GM18511 (cell line): Measurements from ENCODE around the gene AKTIP.
"Not testable (repeated sequence)": the region's sequence is repeated elsewhere in the genome, so short reads cannot be mapped to it uniquely, and the experiment has no call there.

ENCODE experiments used
- ATAC-seq: cut with Tn5 transposase; IDR thresholded peaks from one replicate; pipeline ENCODE4 v1.9.1; 2021; ENCODE audit warnings: mild to moderate bottlenecking, moderate library complexity; ENCODE audit not compliant: unreplicated experiment

AKTIP gene

GRCh38 chr16:53515811-53516210 lies 12.8 kb upstream of the AKTIP start:
- no peak for ATAC-seq

DNA sequence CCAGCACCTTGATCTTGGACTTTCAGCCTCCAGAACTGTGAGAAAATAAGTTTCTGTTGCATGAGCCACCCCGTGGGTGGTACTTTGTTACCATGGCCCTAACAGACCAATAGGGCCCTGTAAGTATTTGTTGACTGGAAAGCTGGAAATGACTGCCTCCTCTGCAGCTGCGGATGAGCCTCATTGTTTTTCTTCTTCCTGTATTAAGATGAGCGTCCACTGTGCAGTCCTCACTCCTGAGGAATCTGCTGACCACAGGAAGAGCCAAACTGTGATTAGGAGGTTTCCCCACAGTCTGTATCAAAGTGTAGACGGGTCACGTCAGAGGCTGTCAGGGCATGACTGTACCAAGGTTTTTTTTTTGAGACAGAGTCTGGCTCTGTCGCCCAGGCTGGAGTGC lies 12.2 kb upstream of the AKTIP start:
- ATAC-seq: no peak

- not testable (repeated sequence) for ATAC-seq
These were observed 9.8 kb upstream of the AKTIP start for GRCh38 chr16:53512795-53513194.

- no peak for ATAC-seq
These were observed 8.6 kb upstream of the AKTIP start for GRCh38 chr16:53511403-53512280.

DNA sequence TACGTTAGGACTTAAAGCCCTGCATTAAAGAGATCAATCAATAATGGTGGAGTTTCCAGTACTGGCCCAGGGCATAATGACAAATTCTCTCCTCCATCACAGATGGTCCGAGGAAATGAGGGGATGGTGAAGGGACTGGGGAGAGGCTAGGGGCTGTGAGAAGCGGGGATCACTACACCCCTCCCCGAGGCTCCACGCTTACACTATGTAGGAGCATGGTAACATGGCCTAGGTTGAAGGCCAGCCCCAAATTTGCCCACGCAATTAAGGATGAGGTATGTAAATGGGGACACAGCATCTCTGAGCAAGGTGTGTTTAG lies 8.0 kb upstream of the AKTIP start:
- ATAC-seq: no peak

DNA sequence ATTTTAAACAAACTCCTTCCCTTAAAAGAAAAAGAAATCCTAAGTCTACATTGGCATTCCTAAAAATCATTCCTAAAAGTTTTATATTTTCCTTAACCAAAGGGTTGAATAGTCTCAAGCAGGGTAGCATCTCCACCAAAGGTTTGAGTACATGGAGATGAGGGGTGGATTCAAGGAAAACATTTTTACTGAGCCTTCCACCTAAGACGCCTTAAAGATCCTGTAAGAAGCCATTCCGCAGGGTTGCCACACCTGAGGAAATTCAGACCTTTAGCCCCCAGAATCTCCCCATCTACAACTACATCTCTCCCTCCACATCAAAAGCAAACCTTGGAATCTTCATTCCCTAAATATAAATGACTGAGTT lies 7.7 kb upstream of the AKTIP start:
- no peak for ATAC-seq

DNA sequence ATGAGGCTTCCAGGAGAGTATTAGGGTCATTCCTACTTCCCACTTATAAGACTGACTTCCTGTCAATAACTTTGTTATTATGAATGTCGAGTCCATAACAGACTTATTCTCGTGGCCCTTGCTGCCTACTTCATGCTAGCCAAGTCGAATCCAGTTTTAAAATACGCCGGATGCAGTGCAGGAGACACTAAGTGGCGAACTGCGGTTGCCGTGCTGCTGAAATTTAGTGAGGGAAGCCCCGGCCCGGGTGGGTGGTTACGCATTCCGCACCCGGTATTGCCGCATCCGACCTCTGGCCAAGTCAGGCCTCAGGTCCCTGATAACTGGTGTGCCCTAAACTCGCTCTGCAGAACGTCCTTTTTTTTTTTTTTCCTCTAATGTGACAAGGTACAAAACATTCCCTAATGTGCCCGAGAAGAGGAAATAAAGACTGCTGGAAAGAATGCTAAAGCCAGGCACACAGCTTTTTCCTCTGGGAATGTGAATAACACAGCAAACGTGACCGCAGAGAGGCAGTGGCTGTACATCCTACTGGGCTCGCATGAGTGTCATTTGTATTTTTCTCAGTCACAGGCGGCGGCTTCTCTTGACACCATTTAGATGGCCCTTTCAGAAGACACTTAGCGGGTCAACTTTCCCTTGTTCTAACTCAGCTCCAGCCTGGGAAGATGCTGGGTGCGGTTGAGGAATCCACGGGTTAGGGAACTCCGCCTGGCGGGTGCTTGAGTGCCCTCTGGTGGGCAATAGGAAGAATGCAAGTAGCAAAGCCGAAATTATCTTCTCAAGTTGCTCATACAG lies 7.1 kb upstream of the AKTIP start:
- ATAC-seq: no peak

DNA sequence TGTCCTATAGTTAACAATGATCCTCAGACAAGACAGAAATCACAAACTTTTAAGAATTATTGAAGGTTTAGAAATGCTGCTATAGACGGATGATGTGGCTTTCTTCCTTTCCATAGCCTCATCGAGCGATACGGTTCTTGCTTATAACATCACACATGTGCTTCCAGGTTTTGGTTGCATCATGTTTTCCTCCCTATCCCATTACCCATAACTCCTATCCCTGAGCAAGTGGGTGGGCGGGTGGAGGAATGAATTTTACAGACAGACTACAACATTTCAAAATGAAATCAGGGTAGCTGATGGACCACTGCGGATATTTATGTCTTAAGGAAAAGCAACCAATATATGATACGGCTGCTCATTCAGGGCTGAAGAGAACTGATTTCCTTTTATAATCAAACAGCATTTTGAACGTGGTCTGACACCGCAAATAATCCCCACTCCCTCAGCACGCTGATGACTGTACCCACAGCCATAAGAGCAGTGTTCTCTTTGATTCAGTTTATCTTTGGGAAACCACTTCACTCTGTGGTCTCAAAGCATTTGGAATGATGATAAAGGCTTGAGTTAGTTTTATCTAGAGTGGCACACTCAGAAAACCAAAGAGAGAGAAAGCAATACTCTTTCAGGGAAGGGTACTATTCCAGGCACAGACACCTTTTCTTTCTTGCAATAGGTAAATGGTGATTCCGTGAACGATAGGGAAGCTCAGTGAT lies 4.6 kb upstream of the AKTIP start:
- ATAC-seq: no peak

GRCh38 chr16:53506254-53506653 lies 3.2 kb upstream of the AKTIP start:
- ATAC-seq: no peak

- ATAC-seq: no peak
These were observed 1.7 kb upstream of the AKTIP start for GRCh38 chr16:53504665-53505064.

DNA sequence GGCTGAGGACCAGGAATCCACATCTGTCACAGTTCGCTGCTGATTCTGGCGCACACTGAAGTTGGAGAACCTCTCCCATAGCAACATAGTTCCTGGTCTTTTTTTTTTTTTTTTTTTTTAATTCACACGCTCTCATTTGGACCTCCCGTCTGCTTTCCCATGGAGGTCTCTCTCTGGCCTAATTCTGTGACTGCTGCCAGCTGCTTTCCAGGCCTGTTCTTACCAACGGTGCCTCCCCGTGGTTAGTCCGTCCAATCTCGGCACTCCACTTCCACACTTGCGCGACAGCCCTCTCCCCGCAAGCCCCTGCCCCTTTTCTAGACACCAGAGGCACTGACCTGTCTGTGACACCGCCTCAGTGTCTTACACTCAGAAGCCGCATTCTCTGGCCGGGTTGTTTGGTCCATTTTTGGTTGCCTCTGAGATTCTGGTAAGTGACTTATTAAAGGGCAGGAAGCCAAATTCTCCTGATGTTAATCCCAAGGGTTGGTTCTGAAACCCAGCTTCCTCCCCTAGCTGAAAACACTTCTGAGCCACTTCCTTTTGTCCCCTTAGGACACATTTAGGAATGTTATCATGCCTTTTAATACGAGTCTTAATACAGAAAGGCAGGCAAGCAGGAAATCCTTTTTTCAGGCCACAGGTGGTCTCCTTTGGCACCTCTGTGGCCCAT lies 1.1 kb upstream of the AKTIP start:
- no peak for ATAC-seq

GRCh38 chr16:53503270-53503923 lies 388 bp upstream of the AKTIP start:
- peak; percentile 91 for ATAC-seq

- ATAC-seq: no peak
These were observed 1.7 kb downstream of the AKTIP start for GRCh38 chr16:53501216-53501859.

DNA sequence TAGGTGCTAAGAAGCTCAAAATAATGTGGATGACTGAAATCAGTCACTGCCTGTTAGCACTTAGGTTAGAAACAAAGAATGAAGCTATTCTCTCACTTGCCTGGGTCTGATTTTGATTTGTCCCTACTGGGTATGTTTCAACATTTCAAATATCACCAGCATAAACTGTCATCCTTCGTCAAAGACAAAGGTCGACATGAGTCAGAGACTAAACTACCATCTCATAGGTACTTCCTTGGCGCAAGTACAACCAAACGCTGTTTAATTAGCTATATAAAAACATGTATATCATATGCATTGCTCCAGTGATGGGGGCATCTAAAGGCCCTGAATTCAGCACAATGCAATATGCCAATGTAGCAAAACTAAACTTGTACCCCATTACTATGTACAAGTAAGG lies 4.0 kb downstream of the AKTIP start:
- no peak for ATAC-seq

DNA sequence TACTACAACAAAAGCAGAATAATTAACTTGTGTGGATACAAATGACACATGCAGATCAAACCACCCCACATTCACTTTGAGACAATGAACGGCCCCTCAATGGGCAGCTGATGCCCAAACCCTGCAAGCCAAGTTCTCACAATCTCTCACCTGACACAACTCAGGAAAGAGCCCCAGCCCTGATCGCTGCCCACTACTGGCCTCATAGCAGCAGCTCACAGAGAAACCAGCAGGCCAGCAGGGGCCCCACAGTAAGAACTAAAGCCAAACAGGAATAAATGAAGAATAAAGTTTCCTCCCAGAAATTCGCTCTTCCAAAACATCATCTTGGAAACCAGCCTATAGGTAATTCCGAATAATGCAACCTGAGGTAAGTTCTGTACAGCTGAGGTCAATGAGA lies 7.7 kb downstream of the AKTIP start:
- ATAC-seq: no peak

DNA sequence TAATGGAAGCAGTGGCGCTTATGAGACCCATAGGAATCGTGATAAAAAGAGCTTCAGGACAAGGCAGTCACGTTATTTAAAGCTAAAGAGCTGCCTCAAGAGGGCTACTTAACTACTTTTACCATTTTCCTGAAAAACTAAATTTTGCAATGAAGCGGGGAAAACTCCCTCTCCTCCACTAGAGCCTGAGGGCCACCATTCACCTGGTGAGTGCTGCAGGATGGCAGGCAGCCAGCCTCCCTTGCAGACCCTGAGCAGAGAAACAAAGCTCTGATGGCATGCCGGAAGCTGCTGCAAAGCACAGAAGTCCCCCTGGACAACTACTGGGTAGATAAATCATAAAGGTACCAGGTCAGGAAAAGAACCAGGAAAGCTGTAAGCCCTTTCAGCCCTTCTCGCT lies 8.4 kb downstream of the AKTIP start:
- no peak for ATAC-seq

DNA sequence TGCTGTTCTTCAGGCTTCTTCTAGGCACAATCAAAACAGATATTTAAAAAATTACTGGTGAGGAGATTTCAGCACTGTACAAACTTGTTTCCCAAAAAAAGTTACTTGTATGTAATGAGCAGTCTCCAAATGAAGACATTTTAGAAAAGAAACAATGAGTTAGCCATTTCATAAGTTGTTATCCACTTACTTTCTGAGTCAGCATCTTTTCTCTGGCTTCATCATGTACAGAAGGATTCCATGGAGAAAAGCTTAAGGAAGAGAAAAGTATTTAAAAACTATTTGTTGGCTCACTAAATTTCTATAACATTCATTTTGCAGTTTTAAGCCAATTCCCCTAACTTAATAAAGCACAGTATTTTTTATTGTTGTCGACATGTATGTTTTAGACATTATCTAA lies 10.5 kb downstream of the AKTIP start:
- no peak for ATAC-seq

DNA sequence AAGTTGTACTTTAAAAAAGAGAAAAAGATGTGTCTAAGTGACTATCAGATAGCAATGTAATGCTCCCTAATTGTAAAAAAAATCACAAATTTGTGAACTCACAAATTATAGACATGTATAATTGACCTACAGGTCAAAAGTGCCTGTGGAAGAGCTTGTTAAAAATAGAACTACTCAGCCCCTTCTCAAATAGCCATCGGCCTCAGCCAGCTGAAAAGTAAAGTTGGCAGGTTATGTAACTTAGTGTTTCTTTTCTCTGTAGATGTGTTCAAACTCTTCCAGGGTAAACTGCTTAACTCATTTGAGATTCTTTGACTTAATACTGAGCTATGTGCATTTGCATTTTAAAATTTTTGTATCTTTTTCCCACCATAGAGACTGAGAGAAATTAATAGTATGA lies 13.3 kb downstream of the AKTIP start:
- ATAC-seq: no peak

GRCh38 chr16:53486230-53486629 lies 16.8 kb downstream of the AKTIP start:
- no peak for ATAC-seq

- no peak for ATAC-seq
These were observed 18.5 kb downstream of the AKTIP start for GRCh38 chr16:53484542-53484941.
